A673 (cell line): ENCODE measurements around the gene CTIF.

Experiments used
- EZH2 ChIP-seq: fragments of 200-600 bp; sonication (generic); IDR thresholded peaks from 2 replicates; pipeline ENCODE4 v1.6.1; 2017; ENCODE audit warnings: borderline replicate concordance, low read depth, mild to moderate bottlenecking, mixed read lengths, antibody characterized with exemption, low read length; ENCODE audit not compliant: poor library complexity, severe bottlenecking
- TF ChIP-seq, protein P1 (sequence below): fragments of 300-800, 200-600 bp; sonication (generic); conservative IDR thresholded peaks from 2 replicates; pipeline ENCODE4 v1.5.1; 2017; ENCODE audit warnings: low read depth, mild to moderate bottlenecking, antibody characterized with exemption, low read length, moderate library complexity, mixed read lengths

DNA sequence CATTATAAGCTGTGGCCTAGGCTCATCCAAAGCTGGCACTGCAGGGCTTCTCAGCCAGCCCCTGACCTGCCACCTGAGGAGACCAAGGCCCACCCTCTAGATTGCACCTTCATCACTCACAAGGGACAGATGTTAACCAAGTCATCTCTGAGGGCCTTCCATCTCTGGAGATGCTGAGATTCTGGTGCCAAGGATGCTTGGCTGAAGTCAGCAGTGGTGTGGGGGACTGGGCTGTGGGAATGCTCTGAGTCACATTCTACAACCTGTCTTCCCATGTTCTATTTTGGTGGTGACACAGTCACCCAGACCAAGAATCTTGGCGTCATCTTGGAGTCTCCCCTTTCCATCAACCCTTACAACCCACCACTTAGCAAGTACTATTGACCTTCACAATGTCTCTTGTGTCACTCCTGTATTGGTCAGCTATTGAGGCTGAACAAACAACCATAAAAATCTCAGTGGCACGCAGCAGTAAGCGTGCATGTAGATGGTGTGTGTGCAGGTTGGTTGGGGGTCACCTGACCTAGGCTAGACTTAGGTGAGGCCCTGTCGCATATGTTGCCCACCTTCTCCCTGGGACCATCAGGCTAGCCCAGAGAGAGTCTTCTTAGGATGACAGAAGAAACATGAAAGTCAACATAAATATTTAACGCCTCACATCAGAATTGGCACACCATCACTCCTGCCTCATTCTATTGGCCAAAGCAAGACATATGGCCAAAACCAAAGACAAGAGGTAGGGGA, 276.9 kb downstream of the CTIF start:
- TF ChIP-seq, protein P1, sequence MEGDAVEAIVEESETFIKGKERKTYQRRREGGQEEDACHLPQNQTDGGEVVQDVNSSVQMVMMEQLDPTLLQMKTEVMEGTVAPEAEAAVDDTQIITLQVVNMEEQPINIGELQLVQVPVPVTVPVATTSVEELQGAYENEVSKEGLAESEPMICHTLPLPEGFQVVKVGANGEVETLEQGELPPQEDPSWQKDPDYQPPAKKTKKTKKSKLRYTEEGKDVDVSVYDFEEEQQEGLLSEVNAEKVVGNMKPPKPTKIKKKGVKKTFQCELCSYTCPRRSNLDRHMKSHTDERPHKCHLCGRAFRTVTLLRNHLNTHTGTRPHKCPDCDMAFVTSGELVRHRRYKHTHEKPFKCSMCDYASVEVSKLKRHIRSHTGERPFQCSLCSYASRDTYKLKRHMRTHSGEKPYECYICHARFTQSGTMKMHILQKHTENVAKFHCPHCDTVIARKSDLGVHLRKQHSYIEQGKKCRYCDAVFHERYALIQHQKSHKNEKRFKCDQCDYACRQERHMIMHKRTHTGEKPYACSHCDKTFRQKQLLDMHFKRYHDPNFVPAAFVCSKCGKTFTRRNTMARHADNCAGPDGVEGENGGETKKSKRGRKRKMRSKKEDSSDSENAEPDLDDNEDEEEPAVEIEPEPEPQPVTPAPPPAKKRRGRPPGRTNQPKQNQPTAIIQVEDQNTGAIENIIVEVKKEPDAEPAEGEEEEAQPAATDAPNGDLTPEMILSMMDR, result no peak
- no peak for TF ChIP-seq EZH2
